PC-3 (cell line): ENCODE measurements around the gene EPHA1. TPM values are rescaled to one million over a fixed set of nuclear protein-coding genes. Genes with fewer than 3 reads are reported as not detected.

ENCODE experiments used
- ATAC-seq: fragments of 200-7000 bp; cut with Tn5 transposase; 2 replicates; pipeline ENCODE4 v1.9.1; 2020; ENCODE audit warnings: mild to moderate bottlenecking, moderate library complexity
- BruUV-seq: library from RNA; stranded (reverse); fragments of 400-500 nt; replicated peaks from 2 replicates; lab custom pipeline; 2021; lab: Mats Ljungman, UMichigan
- CTCF ChIA-PET: fragments of 300-600 bp; sonication (Branson Sonifier 250); formaldehyde crosslinking; loops from one replicate; lab custom pipeline; 2022; ENCODE audit warnings: antibody characterized with exemption; lab: Charles Lee
- POLR2A ChIA-PET: fragments of 300-600 bp; sonication (Branson Sonifier 250); formaldehyde crosslinking; loops from one replicate; lab custom pipeline; 2022; ENCODE audit warnings: antibody characterized with exemption; ENCODE audit not compliant: unreplicated experiment; lab: Charles Lee
- DNase-seq: peaks from one replicate; pipeline ENCODE4 v3.0.0-alpha.2; 2015
- H2AFZ ChIP-seq: fragments of 300-600 bp; sonication (generic); 2 replicates; pipeline ENCODE4 v1.6.0; 2016; ENCODE audit warnings: antibody characterized with exemption, low read length
- H3F3A ChIP-seq: fragments of 300-600 bp; sonication (generic); one replicate; pipeline ENCODE4 v1.6.0; 2017; ENCODE audit warnings: antibody characterized with exemption, low read length, control low read depth, mild to moderate bottlenecking; ENCODE audit not compliant: unreplicated experiment
- H3K27ac ChIP-seq: fragments of 300-600 bp; sonication (generic); 2 replicates; pipeline ENCODE4 v1.5.1; 2016; ENCODE audit warnings: mild to moderate bottlenecking, low read length
- H3K27me3 ChIP-seq: fragments of 300-600 bp; sonication (generic); 2 replicates; pipeline ENCODE4 v1.6.1; 2016; ENCODE audit warnings: low read length, mixed read lengths
- H3K36me3 ChIP-seq: fragments of 300-600 bp; sonication (generic); 2 replicates; pipeline ENCODE4 v1.6.1; 2016; ENCODE audit warnings: low read depth, mixed run types, low read length, mixed read lengths
- H3K4me1 ChIP-seq: fragments of 300-600 bp; sonication (generic); 2 replicates; pipeline ENCODE4 v1.5.1; 2016; ENCODE audit warnings: low read length; ENCODE audit not compliant: insufficient read depth
- H3K4me2 ChIP-seq: fragments of 300-600 bp; sonication (generic); 2 replicates; pipeline ENCODE4 v1.6.0; 2016; ENCODE audit warnings: low read length
- H3K4me3 ChIP-seq: fragments of 300-600 bp; sonication (generic); 2 replicates; pipeline ENCODE4 v1.5.1; 2016; ENCODE audit warnings: mild to moderate bottlenecking, low read length, mixed read lengths
- H3K79me2 ChIP-seq: fragments of 300-600 bp; sonication (generic); 2 replicates; pipeline ENCODE4 v1.6.1; 2017; ENCODE audit warnings: low read length, mixed read lengths
- H3K9ac ChIP-seq: fragments of 300-600 bp; sonication (generic); 2 replicates; pipeline ENCODE4 v1.6.0; 2016; ENCODE audit warnings: mild to moderate bottlenecking, low read length
- H3K9me2 ChIP-seq: fragments of 300-600 bp; sonication (generic); replicated peaks from 2 replicates; pipeline ENCODE4 v1.6.1; 2016; ENCODE audit warnings: mixed run types, low read length, mixed read lengths
- H3K9me3 ChIP-seq: fragments of 300-600 bp; sonication (generic); 2 replicates; pipeline ENCODE4 v1.6.1; 2016; ENCODE audit warnings: low read length, mixed read lengths
- H4K20me1 ChIP-seq: fragments of 300-600 bp; sonication (generic); 2 replicates; pipeline ENCODE4 v1.6.1; 2016; ENCODE audit warnings: low read length, mixed read lengths
- CTCF ChIP-seq: fragments of 300-600 bp; sonication (generic); conservative IDR thresholded peaks from 2 replicates; pipeline ENCODE4 v1.5.1; 2017; ENCODE audit warnings: antibody characterized with exemption, low read depth, mild to moderate bottlenecking, low read length
- EZH2 ChIP-seq: fragments of 300-600 bp; sonication (generic); IDR thresholded peaks from one replicate; pipeline ENCODE4 v1.6.1; 2017; ENCODE audit warnings: antibody characterized with exemption, mild to moderate bottlenecking, low read length; ENCODE audit not compliant: unreplicated experiment
- EZH2phosphoT487 ChIP-seq: fragments of 300-600 bp; sonication (generic); IDR thresholded peaks from 2 replicates; pipeline ENCODE4 v1.6.1; 2018; ENCODE audit warnings: mild to moderate bottlenecking, antibody characterized with exemption, low read length, borderline replicate concordance
- intact Hi-C: fragments of 100-400 bp; cut with micrococcal nuclease; formaldehyde crosslinking; loops from 2 replicates; pipeline ENCODE4 v1.9.0; 2023
- total RNA-seq: library from RNA; depleted of rRNA; stranded (reverse); fragments of >200 nt; gene quantifications from 2 replicates; pipeline ENCODE4 v1.2.3, GENCODE V29; 2014

Gene EPHA1
- total RNA-seq, 1 experiment from 2014 or later: 46.4 TPM

- H3K4me2 ChIP-seq: peak overlapping the region; percentile 95
- no peak for TF ChIP-seq EZH2
- no peak for TF ChIP-seq CTCF
- no peak for TF ChIP-seq EZH2phosphoT487
- peaks cover 9% of the 10 kb centered on the region for H3K27me3 ChIP-seq
- H3F3A ChIP-seq: no peaks in the 10 kb centered on the region
- no peaks in the 10 kb centered on the region for H4K20me1 ChIP-seq
- no peaks in the 10 kb centered on the region for H3K79me2 ChIP-seq
- H3K4me3 ChIP-seq: peak overlapping the region; percentile 82
- no peaks in the 10 kb centered on the region; the same call in 1 of the 2 replicates for H3K4me1 ChIP-seq
- ChIA-PET CTCF (no interaction called here), POLR2A (no interaction called here)
- intact Hi-C loops: loop anchor here (1.0 kb wide), 1 partner anchor 24 kb away; no protein-coding TSS in a partner anchor
- no peaks in the 10 kb centered on the region for H3K9me3 ChIP-seq
- H3K36me3 ChIP-seq: no peaks in the 10 kb centered on the region
- no peaks in the 10 kb centered on the region for H3K9me2 ChIP-seq
- H3K9ac ChIP-seq: no peak overlapping the region
- no TSS peak for BruUV-seq
- H2AFZ ChIP-seq: peak overlapping the region; percentile 82
- ATAC-seq: peak; percentile 50
- no peak overlapping the region for H3K27ac ChIP-seq
- DNase-seq: no peak
These were observed 47.0 kb downstream of the EPHA1 start for GRCh38 chr7:143361552-143362130.

GRCh38 chr7:143360788-143361551 lies 47.7 kb downstream of the EPHA1 start:
- peaks cover 9% of the 10 kb centered on the region for H3K27me3 ChIP-seq
- H3K4me2 ChIP-seq: peak overlapping the region; percentile 95
- intact Hi-C loops: loop anchor here (1.0 kb wide), 1 partner anchor 24 kb away; no protein-coding TSS in a partner anchor
- ChIA-PET CTCF (no interaction called here), POLR2A (no interaction called here)
- ATAC-seq (peak; percentile 18), DNase-seq (no peak)
- H3K36me3 ChIP-seq: no peaks in the 10 kb centered on the region
- no peaks in the 10 kb centered on the region for H3K79me2 ChIP-seq
- no peaks in the 10 kb centered on the region for H4K20me1 ChIP-seq
- H3K9me3 ChIP-seq: no peaks in the 10 kb centered on the region
- TF ChIP-seq EZH2phosphoT487 (no peak), EZH2 (no peak), CTCF (no peak)
- no peaks in the 10 kb centered on the region for H3K9me2 ChIP-seq
- no peaks in the 10 kb centered on the region; the same call in 1 of the 2 replicates for H3K4me1 ChIP-seq
- H3K9ac ChIP-seq: no peak overlapping the region
- H3K27ac ChIP-seq: no peak overlapping the region
- TSS peak; percentile 8 for BruUV-seq
- no peaks in the 10 kb centered on the region for H3F3A ChIP-seq
- H2AFZ ChIP-seq: peak overlapping the region; percentile 82; the same call in 1 of the 2 replicates
- peak overlapping the region; percentile 82 for H3K4me3 ChIP-seq
